Measurements from ENCODE around the gene DIP2C.

Gene DIP2C

GRCh38 chr10:565676-566075 is 123.8 kb downstream of the DIP2C start:
- no peak overlapping the region for H3K27ac ChIP-seq
- peaks cover 0 to 9% (median 0%) of the 10 kb centered on the region in 3 donors for H3K9me3 ChIP-seq
- TF ChIP-seq CTCF (IDR thresholded peaks at IDR 0.05) = no peak
- intact Hi-C loops (cut with DNase I; ENCODE audit: low total_unique reads) = no loop called here
- H3K4me3 ChIP-seq = no peak overlapping the region
- no peaks in the 10 kb centered on the region for H3K27me3 ChIP-seq
- H3K4me1 ChIP-seq = peaks cover 0 to 32% (median 5%) of the 10 kb centered on the region in 4 donors
- no peaks in the 10 kb centered on the region for H3K36me3 ChIP-seq
- no peak for DNase-seq

- peaks cover 0 to 6% (median 0%) of the 10 kb centered on the region in 3 donors for H3K9me3 ChIP-seq
- no peaks in the 10 kb centered on the region for H3K27me3 ChIP-seq
- peaks cover 0 to 27% (median 4%) of the 10 kb centered on the region in 4 donors for H3K4me1 ChIP-seq
- H3K36me3 ChIP-seq = no peaks in the 10 kb centered on the region
- no peak overlapping the region for H3K27ac ChIP-seq
- no peak for TF ChIP-seq CTCF (IDR thresholded peaks at IDR 0.05)
- no peak for DNase-seq
- H3K4me3 ChIP-seq = no peak overlapping the region
- intact Hi-C loops (cut with DNase I; ENCODE audit: low total_unique reads) = no loop called here
Measured at GRCh38 chr10:565146-565545, 124.3 kb downstream of the DIP2C start.

- no peak overlapping the region for H3K27ac ChIP-seq
- no peak for TF ChIP-seq CTCF (IDR thresholded peaks at IDR 0.05)
- H3K27me3 ChIP-seq = no peaks in the 10 kb centered on the region
Measured at GRCh38 chr10:563827-564226, 125.6 kb downstream of the DIP2C start.

GRCh38 chr10:562142-562541 is 127.3 kb downstream of the DIP2C start:
- intact Hi-C loops (cut with DNase I; ENCODE audit: low total_unique reads) = no loop called here
- H3K9me3 ChIP-seq = no peaks in the 10 kb centered on the region
- H3K27ac ChIP-seq = no peak overlapping the region
- TF ChIP-seq CTCF (IDR thresholded peaks at IDR 0.05) = no peak
- no peaks in the 10 kb centered on the region for H3K36me3 ChIP-seq
- H3K4me3 ChIP-seq = no peak overlapping the region
- no peaks in the 10 kb centered on the region for H3K27me3 ChIP-seq
- H3K4me1 ChIP-seq = peaks cover 0 to 51% (median 12%) of the 10 kb centered on the region in 4 donors
- no peak for DNase-seq

More at GRCh38 chr10:563827-564226, 125.6 kb downstream of the DIP2C start:
- no peak overlapping the region for H3K4me3 ChIP-seq
- intact Hi-C loops (cut with DNase I; ENCODE audit: low total_unique reads) = no loop called here
- no peaks in the 10 kb centered on the region for H3K9me3 ChIP-seq
- H3K4me1 ChIP-seq = peaks cover 0 to 40% (median 10%) of the 10 kb centered on the region in 4 donors
- no peaks in the 10 kb centered on the region for H3K36me3 ChIP-seq
- DNase-seq = no peak

- intact Hi-C loops (cut with DNase I; ENCODE audit: low total_unique reads) = no loop called here
- TF ChIP-seq CTCF (IDR thresholded peaks at IDR 0.05) = no peak
- no peaks in the 10 kb centered on the region for H3K36me3 ChIP-seq
- H3K27me3 ChIP-seq = no peaks in the 10 kb centered on the region
- H3K27ac ChIP-seq = no peak overlapping the region
- no peaks in the 10 kb centered on the region for H3K9me3 ChIP-seq
- no peak for DNase-seq
- no peak overlapping the region for H3K4me3 ChIP-seq
- peaks cover 0 to 51% (median 14%) of the 10 kb centered on the region in 4 donors for H3K4me1 ChIP-seq
Measured at GRCh38 chr10:561721-562120, 127.7 kb downstream of the DIP2C start.
